Sigmoid colon (tissue), 7 donors: ENCODE measurements around the gene TUBB4A. TPM values are rescaled to one million over a fixed set of nuclear protein-coding genes. Genes with fewer than 3 reads are reported as not detected.

Source experiments
- DNase-seq: peaks from one replicate; pipeline ENCODE4 v3.0.0-alpha.2; 2019
- H3K27ac ChIP-seq, 4 donors: fragments of 200-600 bp; sonication (generic); one replicate each; pipeline ENCODE4 v1.5.1; 2016 to 2019; ENCODE audit warnings: mild to moderate bottlenecking in 1 of 4
- H3K27me3 ChIP-seq, 3 donors: fragments of 200-600 bp; sonication (generic); one replicate each; pipeline ENCODE4 v1.5.1; 2019; ENCODE audit warnings: mild to moderate bottlenecking in 1 of 3
- H3K36me3 ChIP-seq, 4 donors: fragments of 200-600 bp; sonication (generic); one replicate each; pipeline ENCODE4 v1.5.1; 2016 to 2019
- H3K4me1 ChIP-seq, 4 donors: fragments of 200-600 bp; sonication (generic); one replicate each; pipeline ENCODE4 v1.5.1; 2017 to 2019
- H3K4me3 ChIP-seq, 4 donors: fragments of 200-600 bp; sonication (generic); one replicate each; pipeline ENCODE4 v1.5.1; 2017 to 2019; ENCODE audit warnings: mild to moderate bottlenecking in 2 of 4, moderate library complexity in 1 of 4
- H3K9me3 ChIP-seq, 4 donors: fragments of 200-600 bp in 3 of 4; sonication (generic) in 3 of 4; one replicate each; pipeline versions ENCODE4 v1.5.1 to v1.6.1; 2013 to 2019
- EP300 ChIP-seq, 4 donors: sonication (generic); formaldehyde crosslinking; IDR thresholded peaks; one replicate each; pipeline ENCODE4 v1.6.1; 2017; ENCODE audit warnings: antibody characterized with exemption in 4 of 4
- POLR2A ChIP-seq, 2 donors: fragments of 450-650 bp; IDR thresholded peaks; one replicate each; pipeline ENCODE4 v1.6.1; 2016; ENCODE audit warnings: antibody characterized with exemption in 2 of 2, mild to moderate bottlenecking in 2 of 2, moderate library complexity in 2 of 2
- POLR2AphosphoS5 ChIP-seq, 4 donors: sonication (generic); formaldehyde crosslinking; IDR thresholded peaks; one replicate each; pipeline ENCODE4 v1.6.1; 2017; ENCODE audit warnings: antibody characterized with exemption in 4 of 4
- WGBS, 2 donors: extraction: QIAGEN DNeasy Blood & Tissue Kit; methylation state at CpG; one replicate each; pipeline ENCODE4 v1.1.7; 2013; 5-methylcytosine and 5-hydroxymethylcytosine counted together
- intact Hi-C: fragments of 100-400 bp; cut with DNase I; formaldehyde crosslinking; loops from one replicate; pipeline ENCODE4 v1.15.1; 2023
- polyA plus RNA-seq, 3 donors: library from polyadenylated mRNA; stranded (reverse); fragments of 200-250 nt; gene quantifications; one replicate each; pipeline ENCODE4 v1.2.3, GENCODE V29; 2013
- total RNA-seq, 4 donors: library from RNA; depleted of rRNA; stranded (reverse); fragments of >200 nt; gene quantifications; one replicate each; pipeline ENCODE4 v1.1.0, GENCODE V29; 2016
- TF ChIP-seq, protein P1 (sequence below), 4 experiments: fragments of 450-650 bp in 3 of 4; fragments of 200-600 bp in 1 of 4; IDR thresholded peaks; one replicate each; pipeline ENCODE4 v1.5.1; 2016 to 2019; ENCODE audit warnings: antibody characterized with exemption in 4 of 4, mild to moderate bottlenecking in 3 of 4, moderate library complexity in 2 of 4
- donor health status: healthy with polysubstance abuse.
- donor health status: Bipolar disorder and iron deficiency.
- donor health status: healthy.

Gene TUBB4A
- total and polyA plus RNA-seq, 7 donors: under 0.01 to 6.1 (median 2.4) TPM; not detected in 1

DNA sequence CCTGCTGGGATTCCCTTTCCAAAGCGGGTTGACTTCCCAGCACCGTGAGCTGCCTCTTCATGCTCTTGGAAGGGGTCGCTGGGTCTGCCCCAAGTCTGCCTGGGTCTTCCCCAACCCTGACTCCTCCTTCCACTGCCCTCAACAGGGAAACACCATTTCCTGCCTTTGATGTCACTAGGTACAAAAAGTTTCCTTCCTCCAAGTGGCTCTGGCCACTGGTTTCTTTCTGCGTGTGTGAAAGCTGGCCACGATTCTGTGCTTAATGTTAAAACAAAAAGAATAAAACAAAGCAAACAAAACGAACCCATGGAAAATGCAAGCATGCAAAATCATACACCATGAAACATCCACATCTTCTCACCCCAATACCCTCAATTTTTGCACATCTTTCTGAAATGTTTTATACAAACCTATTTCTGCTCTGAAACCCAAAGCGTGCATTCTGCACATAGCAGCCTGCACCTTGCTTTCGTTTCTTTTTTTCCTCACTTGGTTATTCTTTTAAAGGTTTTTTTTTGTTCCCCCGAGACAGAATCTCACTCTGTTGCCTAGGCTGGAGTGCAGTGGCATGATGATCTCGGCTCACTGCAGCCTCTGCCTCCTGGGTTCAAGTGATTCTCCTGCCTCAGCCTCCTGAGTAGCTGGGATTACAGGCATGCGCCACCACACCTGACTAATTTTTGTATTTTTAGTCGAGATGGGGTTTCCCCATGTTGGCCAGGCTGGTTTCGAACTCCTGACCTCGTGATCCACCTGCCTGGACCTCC lies 16.2 kb upstream of the TUBB4A start:
- intact Hi-C loops: no loop called here
- Histone ChIP-seq H3K27me3 (peaks cover 0 to 5% (median 0%) of the 10 kb centered on the region in 3 donors), H3K27ac (no peak overlapping the region), H3K4me3 (no peak overlapping the region), H3K9me3 (no peaks in the 10 kb centered on the region), H3K36me3 (no peaks in the 10 kb centered on the region), H3K4me1 (peaks cover 0 to 14% (median 10%) of the 10 kb centered on the region in 4 donors)
- DNase-seq: no peak
- TF ChIP-seq EP300 (IDR thresholded peaks at IDR 0.05) (no peak), POLR2AphosphoS5 (IDR thresholded peaks at IDR 0.05) (no peak)
- TF ChIP-seq, protein P1, sequence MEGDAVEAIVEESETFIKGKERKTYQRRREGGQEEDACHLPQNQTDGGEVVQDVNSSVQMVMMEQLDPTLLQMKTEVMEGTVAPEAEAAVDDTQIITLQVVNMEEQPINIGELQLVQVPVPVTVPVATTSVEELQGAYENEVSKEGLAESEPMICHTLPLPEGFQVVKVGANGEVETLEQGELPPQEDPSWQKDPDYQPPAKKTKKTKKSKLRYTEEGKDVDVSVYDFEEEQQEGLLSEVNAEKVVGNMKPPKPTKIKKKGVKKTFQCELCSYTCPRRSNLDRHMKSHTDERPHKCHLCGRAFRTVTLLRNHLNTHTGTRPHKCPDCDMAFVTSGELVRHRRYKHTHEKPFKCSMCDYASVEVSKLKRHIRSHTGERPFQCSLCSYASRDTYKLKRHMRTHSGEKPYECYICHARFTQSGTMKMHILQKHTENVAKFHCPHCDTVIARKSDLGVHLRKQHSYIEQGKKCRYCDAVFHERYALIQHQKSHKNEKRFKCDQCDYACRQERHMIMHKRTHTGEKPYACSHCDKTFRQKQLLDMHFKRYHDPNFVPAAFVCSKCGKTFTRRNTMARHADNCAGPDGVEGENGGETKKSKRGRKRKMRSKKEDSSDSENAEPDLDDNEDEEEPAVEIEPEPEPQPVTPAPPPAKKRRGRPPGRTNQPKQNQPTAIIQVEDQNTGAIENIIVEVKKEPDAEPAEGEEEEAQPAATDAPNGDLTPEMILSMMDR (IDR thresholded peaks at IDR 0.05): no peak
- 39 to 45% methylated on average over 14 of the region's 14 CpGs for WGBS, 2 donors

DNA sequence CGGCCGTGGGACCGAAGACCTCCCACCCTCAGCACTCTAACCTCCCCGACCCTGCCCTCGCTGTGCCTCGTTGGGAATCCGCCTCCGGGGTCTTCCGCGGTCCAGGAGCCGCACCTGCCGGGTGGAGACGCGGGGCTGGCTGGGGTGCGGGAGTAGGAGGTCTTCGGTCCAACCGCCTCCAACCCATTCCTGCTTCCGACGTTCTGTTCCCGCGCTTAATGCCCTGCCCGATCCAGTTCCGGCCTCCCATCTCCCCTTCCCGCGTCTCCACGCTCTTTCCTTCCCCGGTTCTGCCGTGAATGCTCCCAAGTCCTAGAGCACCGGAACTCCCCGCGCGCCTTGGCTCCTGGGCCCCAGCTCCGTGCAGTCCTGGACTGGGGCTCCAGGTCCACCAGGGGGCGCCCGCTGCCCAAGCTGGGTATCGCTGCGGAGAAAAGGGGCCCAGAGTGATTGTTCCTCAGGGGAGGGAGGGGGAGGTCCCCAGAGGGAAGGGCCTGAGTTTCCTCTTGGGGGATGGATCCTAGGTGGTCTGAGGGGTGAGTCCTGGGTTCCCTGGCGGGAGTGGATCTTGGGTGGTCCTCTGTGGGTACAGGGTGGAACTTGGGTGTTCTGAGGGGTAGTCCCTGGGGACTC lies 14.7 kb upstream of the TUBB4A start:
- H3K27ac ChIP-seq: peak overlapping the region; percentile 71 to 85 (median 78)
- H3K36me3 ChIP-seq: no peaks in the 10 kb centered on the region
- TF ChIP-seq POLR2AphosphoS5 (IDR thresholded peaks at IDR 0.05) (peak in 1 of 4 donors; percentile 27), POLR2A (IDR thresholded peaks at IDR 0.05) (no peak), EP300 (IDR thresholded peaks at IDR 0.05) (no peak)
- TF ChIP-seq, protein P1 (IDR thresholded peaks at IDR 0.05): peak; percentile 89 to 96 (median 92)
- H3K4me3 ChIP-seq: peak overlapping the region; percentile 44 to 63 (median 62)
- no peaks in the 10 kb centered on the region for H3K9me3 ChIP-seq
- intact Hi-C loops: loop anchor here (2.0 kb wide), 3 partner anchors 116 to 346 kb away; partner anchors contain the start of gene GPR108
- H3K4me1 ChIP-seq: peaks cover 0 to 14% (median 10%) of the 10 kb centered on the region in 4 donors
- 0% methylated on average over 38 of the region's 38 CpGs for WGBS, 2 donors
- no peaks in the 10 kb centered on the region for H3K27me3 ChIP-seq
- DNase-seq: peak; percentile 92

DNA sequence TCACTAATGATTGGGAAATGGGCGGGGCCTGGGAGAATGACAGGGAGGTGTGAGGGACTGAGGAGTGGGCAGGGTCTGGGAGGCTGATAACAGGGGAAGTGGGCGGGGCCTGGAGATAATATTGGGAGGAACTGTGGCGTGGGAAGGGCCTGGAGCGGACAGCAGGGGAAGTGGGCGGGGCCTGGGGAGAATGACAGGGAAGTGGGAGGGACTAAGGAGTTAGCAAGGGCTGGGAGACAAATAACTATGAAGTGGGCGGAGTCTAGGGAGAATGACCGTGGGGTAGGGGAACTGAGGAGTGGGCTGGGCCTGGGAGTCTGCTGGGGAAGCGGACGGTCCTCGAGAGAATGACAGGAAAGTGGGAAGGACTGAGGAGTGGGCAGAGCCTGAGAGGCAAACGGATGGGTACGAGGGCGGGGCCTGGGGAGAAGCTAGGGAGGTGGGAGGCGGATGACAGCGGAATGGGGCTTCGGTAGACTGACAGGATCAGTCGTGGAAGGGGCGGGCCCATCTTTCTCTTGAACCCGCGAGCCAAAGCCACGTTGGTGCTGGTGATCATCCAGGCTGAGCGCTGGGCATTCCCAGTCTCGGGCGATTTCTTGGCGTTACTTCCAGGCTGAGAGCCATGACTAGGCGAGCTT lies 14.0 kb upstream of the TUBB4A start:
- no peaks in the 10 kb centered on the region for H3K36me3 ChIP-seq
- peak; percentile 92 for DNase-seq
- H3K4me1 ChIP-seq: peaks cover 0 to 14% (median 10%) of the 10 kb centered on the region in 4 donors
- H3K4me3 ChIP-seq: peak overlapping the region; percentile 44 to 63 (median 62)
- 1% methylated on average over 26 of the region's 26 CpGs for WGBS, 2 donors
- peak overlapping the region; percentile 71 to 85 (median 78) for H3K27ac ChIP-seq
- no peaks in the 10 kb centered on the region for H3K27me3 ChIP-seq
- intact Hi-C loops: loop anchor here (2.0 kb wide), 3 partner anchors 117 to 347 kb away; partner anchors contain the start of gene GPR108
- TF ChIP-seq POLR2AphosphoS5 (IDR thresholded peaks at IDR 0.05) (peak in 1 of 4 donors; percentile 27), EP300 (IDR thresholded peaks at IDR 0.05) (no peak)
- no peaks in the 10 kb centered on the region for H3K9me3 ChIP-seq

DNA sequence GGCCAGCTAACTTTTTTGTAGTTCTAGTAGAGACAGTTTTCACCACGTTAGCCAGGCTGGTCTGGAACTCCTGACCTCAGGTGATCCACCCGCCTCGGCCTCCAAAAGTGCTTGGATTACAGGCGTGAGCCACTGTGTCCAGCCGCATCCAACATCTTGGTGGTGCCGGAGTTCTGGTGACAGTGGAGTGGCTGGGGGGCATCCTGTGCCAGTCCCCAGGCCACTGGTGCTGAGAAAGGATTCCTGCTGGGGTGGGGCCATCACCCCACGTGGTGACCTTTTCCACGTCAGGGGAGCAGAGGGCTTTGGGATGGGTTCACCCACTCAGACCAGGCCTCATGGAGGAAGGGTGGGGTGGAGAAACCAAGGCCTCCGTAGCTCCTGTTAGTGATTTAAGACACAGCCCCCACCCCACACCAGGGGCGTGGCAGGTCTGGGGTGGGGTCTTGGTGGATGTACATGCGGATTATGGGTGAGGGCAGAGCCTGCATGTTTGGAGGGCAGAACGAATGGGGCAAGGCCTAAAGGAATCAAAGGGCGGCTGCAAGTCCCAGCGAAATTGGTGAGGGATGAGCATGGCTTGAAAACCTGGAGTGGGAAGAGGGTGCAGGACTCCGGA lies 12.9 kb upstream of the TUBB4A start:
- Histone ChIP-seq H3K4me1 (peaks cover 0 to 14% (median 10%) of the 10 kb centered on the region in 4 donors), H3K4me3 (no peak overlapping the region), H3K27ac (no peak overlapping the region), H3K27me3 (no peaks in the 10 kb centered on the region), H3K36me3 (no peaks in the 10 kb centered on the region), H3K9me3 (no peaks in the 10 kb centered on the region)
- DNase-seq: no peak
- no peak for TF ChIP-seq EP300 (IDR thresholded peaks at IDR 0.05)
- TF ChIP-seq POLR2AphosphoS5 (IDR thresholded peaks at IDR 0.05): no peak
- TF ChIP-seq, protein P1 (IDR thresholded peaks at IDR 0.05): no peak
- TF ChIP-seq POLR2A (IDR thresholded peaks at IDR 0.05): no peak
- intact Hi-C loops: no loop called here
- WGBS, 2 donors: 75 to 91% methylated on average over 15 of the region's 15 CpGs
